HCT116 (cell line): ENCODE data around the gene HPS3. TPM values are rescaled to one million over a fixed set of nuclear protein-coding genes. Genes with fewer than 3 reads are reported as not detected.
A peak's percentile ranks its signal among the peaks of the same experiment; 100 is the strongest.

Source experiments
- ATAC-seq: fragments of 200-7000 bp; cut with Tn5 transposase; 2 replicates; pipeline ENCODE4 v1.9.1; 2020; ENCODE audit warnings: mild to moderate bottlenecking, moderate library complexity
- BruUV-seq: library from RNA; stranded (reverse); fragments of 400-500 nt; replicated peaks from 2 replicates; lab custom pipeline; 2021; lab: Mats Ljungman, UMichigan
- CTCF ChIA-PET: fragments of 300-600 bp; sonication (Branson Sonifier 250); formaldehyde crosslinking; loops from one replicate; lab custom pipeline; 2021; ENCODE audit warnings: antibody characterized with exemption; lab: Charles Lee
- POLR2A ChIA-PET: fragments of 300-600, 350-600 bp; sonication (Branson Sonifier 250); formaldehyde crosslinking; loops from one replicate; lab custom pipeline; 2021; ENCODE audit warnings: antibody characterized with exemption; lab: Charles Lee
- RAD21 ChIA-PET, 2 experiments: fragments of 300-600 bp; sonication (Branson Sonifier 250); formaldehyde crosslinking; loops; one replicate each; lab custom pipeline; 2023; ENCODE audit warnings: low total read pairs in 2 of 2; ENCODE audit not compliant: uncharacterized antibody in 2 of 2, unreplicated experiment in 2 of 2, low non-redundant PET in 1 of 2; lab: Charles Lee
- DNase-seq: peaks from one replicate; pipeline ENCODE4 v3.0.0-alpha.2; 2010; ENCODE audit warnings: low read depth, low spot score
- H2AFZ ChIP-seq: fragments of 200-600 bp; shearing (Covaris generic), sonication (generic); 2 replicates; pipeline ENCODE4 v1.6.1; 2017; ENCODE audit warnings: low read depth, mixed run types, mixed read lengths, antibody characterized with exemption, low read length; ENCODE audit not compliant: poor library complexity, severe bottlenecking
- H3K27ac ChIP-seq: 2 replicates; pipeline ENCODE4 v1.5.1; 2012; ENCODE audit warnings: low read depth, low read length
- H3K27me3 ChIP-seq: fragments of 200-600 bp; sonication (generic); 2 replicates; pipeline ENCODE4 v1.6.1; 2016; ENCODE audit warnings: mixed run types, low read length, mixed read lengths; ENCODE audit not compliant: insufficient read depth
- H3K36me3 ChIP-seq, 2 experiments: fragments of 200-500 bp in 1 of 2; fragments of 200-600 bp in 1 of 2; sonication (Bioruptor generic) in 1 of 2; sonication (generic) in 1 of 2; 2 replicates each; pipeline versions ENCODE4 v1.5.1 to v1.6.1; 2014 to 2016; ENCODE audit warnings: low read length in 2 of 2, inconsistent platforms in 1 of 2, mixed read lengths in 1 of 2, mixed run types in 1 of 2; ENCODE audit not compliant: insufficient read depth in 2 of 2, control insufficient read depth in 1 of 2
- H3K4me1 ChIP-seq, 2 experiments: fragments of 200-600 bp in 1 of 2; sonication (generic) in 1 of 2; 2 replicates each; pipeline versions ENCODE4 v1.5.1 to v1.6.1; 2012 to 2017; ENCODE audit warnings: low read length in 2 of 2, inconsistent platforms in 1 of 2, mild to moderate bottlenecking in 1 of 2, mixed read lengths in 1 of 2, mixed run types in 1 of 2, moderate library complexity in 1 of 2; ENCODE audit not compliant: insufficient read depth in 2 of 2, control insufficient read depth in 1 of 2
- H3K4me2 ChIP-seq: fragments of 200-600 bp; sonication (generic); 2 replicates; pipeline ENCODE4 v1.6.1; 2017; ENCODE audit warnings: mixed run types, low read length, mixed read lengths
- H3K4me3 ChIP-seq, 2 experiments: fragments of 200-600 bp in 1 of 2; sonication (generic) in 1 of 2; replicated peaks in 1 of 2; 2 replicates each; pipeline ENCODE4 v1.5.1; 2011 to 2016; ENCODE audit warnings: low read length in 2 of 2, control low read depth in 1 of 2, low read depth in 1 of 2, mild to moderate bottlenecking in 1 of 2, mixed read lengths in 1 of 2, mixed run types in 1 of 2
- H3K79me2 ChIP-seq: fragments of 200-600 bp; sonication (generic); 2 replicates; pipeline ENCODE4 v1.6.1; 2017; ENCODE audit warnings: mild to moderate bottlenecking, mixed run types, low read length, moderate library complexity, mixed read lengths; ENCODE audit not compliant: insufficient read depth
- H3K9ac ChIP-seq: fragments of 200-600 bp; sonication (generic); 2 replicates; pipeline ENCODE4 v1.6.1; 2016; ENCODE audit warnings: low read length, mixed read lengths
- H3K9me2 ChIP-seq: fragments of 200-600 bp; sonication (generic), shearing (Covaris generic); 2 replicates; pipeline ENCODE4 v1.6.1; 2017; ENCODE audit warnings: mixed run types, mild to moderate bottlenecking, moderate library complexity; ENCODE audit not compliant: insufficient read depth
- H3K9me3 ChIP-seq, 2 experiments: fragments of 200-500 bp in 1 of 2; fragments of 200-600 bp in 1 of 2; sonication (Bioruptor generic) in 1 of 2; sonication (generic) in 1 of 2; 2 replicates each; pipeline ENCODE4 v1.6.1; 2014 to 2017; ENCODE audit warnings: low read length in 2 of 2, mixed read lengths in 2 of 2, inconsistent platforms in 1 of 2, low read depth in 1 of 2, mild to moderate bottlenecking in 1 of 2, mixed run types in 1 of 2, moderate library complexity in 1 of 2; ENCODE audit not compliant: control insufficient read depth in 1 of 2, insufficient read depth in 1 of 2
- H4K20me1 ChIP-seq: fragments of 200-600 bp; sonication (generic), shearing (Covaris generic); 2 replicates; pipeline ENCODE4 v1.6.1; 2017; ENCODE audit warnings: mixed run types, mild to moderate bottlenecking, moderate library complexity; ENCODE audit not compliant: insufficient read depth
- ATF3 ChIP-seq: IDR thresholded peaks from 2 replicates; pipeline ENCODE4 v1.6.1; 2012
- CBX3 ChIP-seq: IDR thresholded peaks from 2 replicates; pipeline ENCODE4 v1.6.1; 2012; ENCODE audit warnings: low read depth
- CEBPB ChIP-seq: IDR thresholded peaks from 2 replicates; pipeline ENCODE4 v1.6.1; 2012; ENCODE audit warnings: low read depth
- EGR1 ChIP-seq: IDR thresholded peaks from 2 replicates; pipeline ENCODE4 v1.6.1; 2012; ENCODE audit warnings: low read depth
- ELF1 ChIP-seq: IDR thresholded peaks from 2 replicates; pipeline ENCODE4 v1.6.1; 2012; ENCODE audit warnings: low read depth, borderline replicate concordance
- EZH2 ChIP-seq: fragments of 200-600 bp; sonication (generic); IDR thresholded peaks from 2 replicates; pipeline ENCODE4 v1.6.1; 2017; ENCODE audit warnings: antibody characterized with exemption, mixed run types
- EZH2phosphoT487 ChIP-seq: fragments of 200-600 bp; IDR thresholded peaks from 2 replicates; pipeline ENCODE4 v1.6.1; 2018; ENCODE audit warnings: antibody characterized with exemption, borderline replicate concordance
- FOSL1 ChIP-seq: IDR thresholded peaks from 2 replicates; pipeline ENCODE4 v1.6.1; 2012; ENCODE audit warnings: low read depth
- RAD21 ChIP-seq: IDR thresholded peaks from 2 replicates; pipeline ENCODE4 v1.6.1; 2012; ENCODE audit warnings: low read depth, mild to moderate bottlenecking
- SRF ChIP-seq: IDR thresholded peaks from 2 replicates; pipeline ENCODE4 v1.6.1; 2012; ENCODE audit warnings: low read depth
- ZBTB33 ChIP-seq: IDR thresholded peaks from 2 replicates; pipeline ENCODE4 v1.6.1; 2011; ENCODE audit warnings: mild to moderate bottlenecking, low read length, moderate library complexity; ENCODE audit not compliant: insufficient replicate concordance; ENCODE audit errors: extremely low read depth
- ZFX ChIP-seq: fragments of 450-650 bp; IDR thresholded peaks from 2 replicates; pipeline ENCODE4 v1.6.1; 2017
- ZNF274 ChIP-seq: fragments of 200-500 bp; sonication (Bioruptor generic); IDR thresholded peaks from 2 replicates; pipeline ENCODE4 v1.6.1; 2014; ENCODE audit warnings: mild to moderate bottlenecking, low read depth, low read length, inconsistent platforms
- intact Hi-C: fragments of 100-400 bp; cut with micrococcal nuclease; formaldehyde crosslinking; loops from 2 replicates; pipeline ENCODE4 v1.10.0; 2022
- total RNA-seq: library from RNA; stranded (reverse); gene quantifications from one replicate; pipeline ENCODE4 v1.2.1, GENCODE V29; 2021; ENCODE audit not compliant: unreplicated experiment

The HPS3 gene
- total RNA-seq, 1 experiment from 2014 or later, result 17.1 TPM

GRCh38 chr3:149128821-149129220, 617 bp upstream of the HPS3 start:
- no peak for DNase-seq
- intact Hi-C loops, result no loop called here
- peak overlapping the region; percentile 88 for H3K4me2 ChIP-seq
- no peak for ATAC-seq
- no peaks in the 10 kb centered on the region for H3K9me3 ChIP-seq
- H3K9me2 ChIP-seq, result no peaks in the 10 kb centered on the region
- CTCF ChIA-PET, result interaction anchor here (1.6 to 2.4 kb wide), 2 partner anchors 9 to 144 kb away, joined by 6 to 13 read pairs; no protein-coding TSS in a partner anchor
- peaks cover 10 to 16% of the 10 kb centered on the region in 2 experiments; a peak in 2 of 4 replicates for H3K4me1 ChIP-seq
- RAD21 ChIA-PET, result no interaction called here
- peak overlapping the region; percentile 71 for H3K9ac ChIP-seq
- peaks cover 7% of the 10 kb centered on the region; the same call in 1 of the 2 replicates for H3K79me2 ChIP-seq
- no peaks in the 10 kb centered on the region for H4K20me1 ChIP-seq
- H3K27ac ChIP-seq, result no peak overlapping the region
- peak overlapping the region; percentile 83 to 91 for H3K4me3 ChIP-seq
- H3K36me3 ChIP-seq, result no peaks in the 10 kb centered on the region
- TF ChIP-seq ATF3 (no peak), RAD21 (no peak), SRF (no peak), ZBTB33 (no peak)
- TF ChIP-seq, all 23 proteins: peak for 0
- H2AFZ ChIP-seq, result peak overlapping the region; percentile 87
- POLR2A ChIA-PET, result interaction anchor here (1.5 to 1.6 kb wide), 2 partner anchors 8 to 147 kb away, joined by 4 read pairs; no protein-coding TSS in a partner anchor
- H3K27me3 ChIP-seq, result no peaks in the 10 kb centered on the region
- BruUV-seq, result TSS peak; percentile 73

GRCh38 chr3:149131589-149131988, 2.2 kb downstream of the HPS3 start:
- peaks cover 7% of the 10 kb centered on the region; the same call in 1 of the 2 replicates for H3K79me2 ChIP-seq
- H3K4me3 ChIP-seq, result no peak overlapping the region
- H3K4me1 ChIP-seq, result peaks cover 10 to 16% of the 10 kb centered on the region in 2 experiments; a peak in 2 of 4 replicates
- intact Hi-C loops, result no loop called here
- no peak overlapping the region for H2AFZ ChIP-seq
- H3K9ac ChIP-seq, result no peak overlapping the region
- TF ChIP-seq EZH2 (no peak), ZNF274 (no peak), CEBPB (no peak), ZFX (no peak), ELF1 (no peak), ZBTB33 (no peak), FOSL1 (no peak), ATF3 (no peak), CBX3 (no peak), EZH2phosphoT487 (no peak), EGR1 (no peak), SRF (no peak)
- peak overlapping the region; percentile 88; the same call in 1 of the 2 replicates for H3K4me2 ChIP-seq
- no peak for DNase-seq
- no peaks in the 10 kb centered on the region for H3K9me3 ChIP-seq
- H3K36me3 ChIP-seq, result no peaks in the 10 kb centered on the region
- CTCF ChIA-PET, result no interaction called here
- no peak for ATAC-seq
- no peak overlapping the region for H3K27ac ChIP-seq
- H3K9me2 ChIP-seq, result no peaks in the 10 kb centered on the region
- H4K20me1 ChIP-seq, result no peaks in the 10 kb centered on the region
- POLR2A ChIA-PET, result no interaction called here
- no peaks in the 10 kb centered on the region for H3K27me3 ChIP-seq
- BruUV-seq, result no TSS peak
- RAD21 ChIA-PET, result no interaction called here
